Fibroblast of peridontal ligament (primary cell): ENCODE data around the gene CDH6.
"Not testable (repeated sequence)": the region's sequence is repeated elsewhere in the genome, so short reads cannot be mapped to it uniquely, and the experiment has no call there.

Experiments
- DNase-seq: peaks from one replicate; pipeline ENCODE4 v3.0.0-alpha.2; 2010; ENCODE audit errors: extremely low read depth

The CDH6 gene

GRCh38 chr5:31328040-31328733 is 134.7 kb downstream of the CDH6 start:
- no peak for DNase-seq

GRCh38 chr5:31329715-31330114 is 136.2 kb downstream of the CDH6 start:
- DNase-seq = no peak

- DNase-seq = no peak
Observed at GRCh38 chr5:31332160-31332559, 138.7 kb downstream of the CDH6 start.

- no peak for DNase-seq
Observed at GRCh38 chr5:31333475-31333874, 140.0 kb downstream of the CDH6 start.

- DNase-seq = no peak
Observed at GRCh38 chr5:31334061-31334860, 140.8 kb downstream of the CDH6 start.

GRCh38 chr5:31335456-31335855 is 142.0 kb downstream of the CDH6 start:
- no peak for DNase-seq

GRCh38 chr5:31343946-31344345 is 150.5 kb downstream of the CDH6 start:
- no peak for DNase-seq

- DNase-seq = no peak
Observed at GRCh38 chr5:31346896-31347551, 153.5 kb downstream of the CDH6 start.

GRCh38 chr5:31347552-31347905 is 154.0 kb downstream of the CDH6 start:
- DNase-seq = no peak

GRCh38 chr5:31350395-31350794 is 156.9 kb downstream of the CDH6 start:
- DNase-seq = no peak

GRCh38 chr5:31355337-31355736 is 161.9 kb downstream of the CDH6 start:
- no peak for DNase-seq

GRCh38 chr5:31357038-31357437 is 163.6 kb downstream of the CDH6 start:
- DNase-seq = no peak

GRCh38 chr5:31359839-31360238 is 166.4 kb downstream of the CDH6 start:
- no peak for DNase-seq

- peak; percentile 44 for DNase-seq
Observed at GRCh38 chr5:31361234-31361633, 167.7 kb downstream of the CDH6 start.

- not testable (repeated sequence) for DNase-seq
Observed at GRCh38 chr5:31361704-31362528, 168.4 kb downstream of the CDH6 start.

- DNase-seq = peak; percentile 63
Observed at GRCh38 chr5:31362529-31362900, 169.0 kb downstream of the CDH6 start.

GRCh38 chr5:31362931-31363568 is 169.6 kb downstream of the CDH6 start:
- peak; percentile 16 for DNase-seq

GRCh38 chr5:31364881-31365636 is 171.6 kb downstream of the CDH6 start:
- DNase-seq = peak; percentile 84

GRCh38 chr5:31365776-31366175 is 172.3 kb downstream of the CDH6 start:
- no peak for DNase-seq

GRCh38 chr5:31366941-31367340 is 173.5 kb downstream of the CDH6 start:
- DNase-seq = peak; percentile 61

- no peak for DNase-seq
Observed at GRCh38 chr5:31372124-31372523, 178.6 kb downstream of the CDH6 start.
